DMS153 treated with DMSO at 0.1 percent for 48 hours (cell line): Measurements from ENCODE around the gene PAX7.
"Not testable (repeated sequence)": the region's sequence is repeated elsewhere in the genome, so short reads cannot be mapped to it uniquely, and the experiment has no call there.

ENCODE experiments used
- DNase-seq: peaks from one replicate; lab custom pipeline; 2025; ENCODE audit not compliant: unreplicated experiment; lab: John Stamatoyannopoulos, UW

Gene PAX7

GRCh38 chr1:18748435-18748834, 117.8 kb downstream of the PAX7 start:
- DNase-seq: no peak

GRCh38 chr1:18749569-18749968, 118.9 kb downstream of the PAX7 start:
- DNase-seq: no peak

GRCh38 chr1:18750600-18750999, 120.0 kb downstream of the PAX7 start:
- no peak for DNase-seq

GRCh38 chr1:18751425-18751824, 120.8 kb downstream of the PAX7 start:
- DNase-seq: no peak

GRCh38 chr1:18752409-18752808, 121.8 kb downstream of the PAX7 start:
- DNase-seq: no peak

GRCh38 chr1:18760156-18760555, 129.5 kb downstream of the PAX7 start:
- DNase-seq: no peak

GRCh38 chr1:18761948-18762840, 131.5 kb downstream of the PAX7 start:
- no peak for DNase-seq

- DNase-seq: no peak
These were observed 133.7 kb downstream of the PAX7 start for GRCh38 chr1:18764362-18764761.

GRCh38 chr1:18765725-18766124, 135.1 kb downstream of the PAX7 start:
- DNase-seq: no peak

GRCh38 chr1:18766328-18766727, 135.7 kb downstream of the PAX7 start:
- no peak for DNase-seq

GRCh38 chr1:18767576-18767975, 136.9 kb downstream of the PAX7 start:
- DNase-seq: not testable (repeated sequence)

GRCh38 chr1:18768086-18768485, 137.4 kb downstream of the PAX7 start:
- DNase-seq: no peak

GRCh38 chr1:18769140-18769539, 138.5 kb downstream of the PAX7 start:
- DNase-seq: no peak

GRCh38 chr1:18770799-18771198, 140.2 kb downstream of the PAX7 start:
- DNase-seq: no peak

GRCh38 chr1:18773753-18774152, 143.1 kb downstream of the PAX7 start:
- DNase-seq: no peak

- DNase-seq: no peak
These were observed 144.7 kb downstream of the PAX7 start for GRCh38 chr1:18775341-18775740.

GRCh38 chr1:18776777-18777176, 146.1 kb downstream of the PAX7 start:
- no peak for DNase-seq

GRCh38 chr1:18778437-18778836, 147.8 kb downstream of the PAX7 start:
- DNase-seq: no peak

- no peak for DNase-seq
These were observed 150.4 kb downstream of the PAX7 start for GRCh38 chr1:18781031-18781430.

GRCh38 chr1:18783705-18784481, 153.2 kb downstream of the PAX7 start:
- DNase-seq: no peak

- no peak for DNase-seq
These were observed 153.8 kb downstream of the PAX7 start for GRCh38 chr1:18784482-18784831.

GRCh38 chr1:18786149-18786548, 155.5 kb downstream of the PAX7 start:
- no peak for DNase-seq
